Gastrocnemius medialis (tissue), 4 donors: Measurements from ENCODE around the gene PELI3.

ENCODE experiments used
- POLR2A ChIP-seq, 2 donors: fragments of 450-650 bp; IDR thresholded peaks; one replicate each; pipeline ENCODE4 v1.6.1; 2017; ENCODE audit warnings: antibody characterized with exemption in 2 of 2, mild to moderate bottlenecking in 2 of 2, moderate library complexity in 2 of 2
- TF ChIP-seq, protein P1 (sequence below), 5 experiments: fragments of 450-650 bp in 3 of 5; fragments of 200-600 bp in 2 of 5; sonication (generic) in 2 of 5; IDR thresholded peaks in 4 of 5; conservative IDR thresholded peaks in 1 of 5; 1 replicate in 4 of 5; 2 replicates in 1 of 5; pipeline ENCODE4 v1.5.1; 2016 to 2019; ENCODE audit warnings: antibody characterized with exemption in 5 of 5, mild to moderate bottlenecking in 3 of 5, moderate library complexity in 3 of 5

DNA sequence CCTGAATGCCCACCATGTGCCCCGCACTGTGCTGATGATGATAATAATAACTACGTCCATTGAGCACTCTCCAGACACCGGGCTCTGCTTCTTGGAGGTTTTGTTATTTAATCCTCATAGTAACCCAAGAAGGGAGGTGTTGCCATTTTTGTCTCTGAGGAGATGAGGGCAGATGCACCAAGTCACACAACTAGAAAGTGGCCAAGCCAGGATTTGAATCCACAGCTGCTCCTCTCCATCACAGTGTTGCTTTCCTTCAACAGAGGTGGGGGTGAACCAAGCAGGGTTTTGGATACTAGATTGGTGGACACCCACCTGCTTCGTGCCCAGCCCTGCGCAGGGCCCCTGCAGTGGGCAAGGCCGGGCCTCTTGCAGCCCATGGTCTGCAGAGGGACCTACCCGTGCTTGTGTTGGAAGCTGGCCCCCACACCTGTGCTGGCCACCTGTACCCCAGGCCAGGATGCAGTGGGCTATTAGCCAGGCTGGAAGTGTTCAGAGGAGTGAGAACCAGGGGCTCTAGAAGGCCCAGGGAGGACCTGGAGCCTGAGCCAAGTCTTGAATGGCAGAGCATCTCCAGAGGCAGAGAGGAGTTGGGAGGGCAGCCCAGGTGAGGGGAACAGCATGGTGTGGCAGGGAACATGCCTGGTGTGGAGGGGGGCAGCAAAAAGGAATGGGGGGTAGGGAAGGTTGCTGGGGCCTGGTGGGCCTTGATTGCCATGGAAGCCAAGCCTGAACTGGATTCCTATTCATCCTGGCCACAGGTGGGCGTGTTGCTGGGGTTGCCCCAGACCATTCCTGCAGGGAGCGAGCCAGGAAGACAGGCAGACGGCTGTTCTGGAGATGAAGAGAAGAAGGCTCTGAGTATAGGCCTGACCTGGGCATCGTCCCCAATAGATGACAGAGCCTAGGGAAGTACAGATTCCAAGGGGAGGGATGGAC, 10.8 kb downstream of the PELI3 start:
- TF ChIP-seq POLR2A (IDR thresholded peaks at IDR 0.05): no peak
- TF ChIP-seq, protein P1, sequence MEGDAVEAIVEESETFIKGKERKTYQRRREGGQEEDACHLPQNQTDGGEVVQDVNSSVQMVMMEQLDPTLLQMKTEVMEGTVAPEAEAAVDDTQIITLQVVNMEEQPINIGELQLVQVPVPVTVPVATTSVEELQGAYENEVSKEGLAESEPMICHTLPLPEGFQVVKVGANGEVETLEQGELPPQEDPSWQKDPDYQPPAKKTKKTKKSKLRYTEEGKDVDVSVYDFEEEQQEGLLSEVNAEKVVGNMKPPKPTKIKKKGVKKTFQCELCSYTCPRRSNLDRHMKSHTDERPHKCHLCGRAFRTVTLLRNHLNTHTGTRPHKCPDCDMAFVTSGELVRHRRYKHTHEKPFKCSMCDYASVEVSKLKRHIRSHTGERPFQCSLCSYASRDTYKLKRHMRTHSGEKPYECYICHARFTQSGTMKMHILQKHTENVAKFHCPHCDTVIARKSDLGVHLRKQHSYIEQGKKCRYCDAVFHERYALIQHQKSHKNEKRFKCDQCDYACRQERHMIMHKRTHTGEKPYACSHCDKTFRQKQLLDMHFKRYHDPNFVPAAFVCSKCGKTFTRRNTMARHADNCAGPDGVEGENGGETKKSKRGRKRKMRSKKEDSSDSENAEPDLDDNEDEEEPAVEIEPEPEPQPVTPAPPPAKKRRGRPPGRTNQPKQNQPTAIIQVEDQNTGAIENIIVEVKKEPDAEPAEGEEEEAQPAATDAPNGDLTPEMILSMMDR (IDR thresholded peaks at IDR 0.05 in 4 of 5, conservative IDR thresholded peaks at IDR 0.05 in 1 of 5): no peak
